Activated CD8-positive, alpha-beta T cell treated with anti-CD3 and anti-CD28 coated beads for 36 hours (primary cell): ENCODE measurements around the gene MAP3K2. TPM values are rescaled to one million over a fixed set of nuclear protein-coding genes. Genes with fewer than 3 reads are reported as not detected.

Experiments used
- ATAC-seq: fragments of 200-7000 bp; cut with Tn5 transposase; one replicate; pipeline ENCODE4 v1.10.0; 2021; ENCODE audit warnings: mild to moderate bottlenecking, moderate library complexity
- CTCF ChIA-PET: fragments of 350-600 bp; sonication (Branson Sonifier 250); formaldehyde crosslinking; loops from one replicate; lab custom pipeline; 2021; ENCODE audit warnings: antibody characterized with exemption; lab: Charles Lee
- POLR2A ChIA-PET: fragments of 350-600 bp; sonication (Branson Sonifier 250); formaldehyde crosslinking; loops from one replicate; lab custom pipeline; 2021; ENCODE audit warnings: antibody characterized with exemption; lab: Charles Lee
- DNase-seq: peaks from one replicate; pipeline ENCODE4 v3.0.0-alpha.2; 2020
- H3K27ac Mint-ChIP-seq: one replicate; pipeline ENCODE4 v1.8.0; 2021; ENCODE audit warnings: mild to moderate bottlenecking, mixed read lengths
- H3K27me3 Mint-ChIP-seq: one replicate; pipeline ENCODE4 v1.8.0; 2021; ENCODE audit warnings: mixed read lengths
- H3K36me3 Mint-ChIP-seq: one replicate; pipeline ENCODE4 v1.8.0; 2021; ENCODE audit warnings: low read depth, mixed read lengths
- H3K4me1 Mint-ChIP-seq: one replicate; pipeline ENCODE4 v1.8.0; 2021; ENCODE audit warnings: low read depth, mixed read lengths
- H3K4me3 Mint-ChIP-seq: one replicate; pipeline ENCODE4 v1.8.0; 2021; ENCODE audit warnings: mild to moderate bottlenecking, moderate library complexity, mixed read lengths
- H3K9me3 Mint-ChIP-seq: one replicate; pipeline ENCODE4 v1.8.0; 2021; ENCODE audit warnings: mixed read lengths
- CTCF ChIP-seq: fragments of 200-600 bp; IDR thresholded peaks from one replicate; pipeline ENCODE4 v1.8.0; 2022; ENCODE audit warnings: antibody characterized with exemption, mild to moderate bottlenecking
- intact Hi-C: fragments of 100-400 bp; cut with micrococcal nuclease; formaldehyde crosslinking; loops from one replicate; pipeline ENCODE4 v1.10.0; 2022
- total RNA-seq, 2 experiments: library from RNA; stranded (reverse); gene quantifications; one replicate each; pipeline ENCODE4 v1.2.3, GENCODE V29; 2021

MAP3K2 gene
- total RNA-seq, 2 experiments from 2014 or later, result 54.7 to 55.5 TPM

GRCh38 chr2:127429844-127430425 is 42.2 kb upstream of the MAP3K2 start:
- H3K36me3 Mint-ChIP-seq, result no peaks in the 10 kb centered on the region
- CTCF ChIA-PET, result interaction anchor here (0.6 to 0.9 kb wide), 2 partner anchors 162 to 362 kb away, joined by 3 read pairs; no protein-coding TSS in a partner anchor
- H3K9me3 Mint-ChIP-seq, result no peaks in the 10 kb centered on the region
- no peaks in the 10 kb centered on the region for H3K4me1 Mint-ChIP-seq
- H3K27me3 Mint-ChIP-seq, result peaks cover 9% of the 10 kb centered on the region
- H3K27ac Mint-ChIP-seq, result no peak overlapping the region
- no peak for DNase-seq
- no peak for TF ChIP-seq CTCF
- no peak overlapping the region for H3K4me3 Mint-ChIP-seq
- intact Hi-C loops, result no loop called here
- ATAC-seq, result no peak
- POLR2A ChIA-PET, result interaction anchor here (1.4 kb wide), 1 partner anchor 13 kb away, joined by 5 read pairs; the partner anchor contains the start of gene PROC

GRCh38 chr2:127429291-127429690 is 41.5 kb upstream of the MAP3K2 start:
- ATAC-seq (no peak), DNase-seq (no peak)
- Mint-ChIP-seq H3K9me3 (no peaks in the 10 kb centered on the region), H3K27me3 (peaks cover 12% of the 10 kb centered on the region), H3K36me3 (no peaks in the 10 kb centered on the region), H3K4me1 (no peaks in the 10 kb centered on the region), H3K4me3 (no peak overlapping the region), H3K27ac (no peak overlapping the region)
- TF ChIP-seq CTCF, result no peak
- POLR2A ChIA-PET, result interaction anchor here (1.4 kb wide), 1 partner anchor 12 kb away, joined by 5 read pairs; the partner anchor contains the start of gene PROC
- intact Hi-C loops, result no loop called here
- CTCF ChIA-PET, result interaction anchor here (0.9 kb wide), 1 partner anchor 162 kb away, joined by 3 read pairs; no protein-coding TSS in a partner anchor

GRCh38 chr2:127428815-127429109 is 41.0 kb upstream of the MAP3K2 start:
- Mint-ChIP-seq H3K27me3 (peaks cover 17% of the 10 kb centered on the region), H3K36me3 (no peaks in the 10 kb centered on the region), H3K9me3 (no peaks in the 10 kb centered on the region), H3K4me1 (peaks cover 3% of the 10 kb centered on the region), H3K27ac (no peak overlapping the region), H3K4me3 (no peak overlapping the region)
- intact Hi-C loops, result no loop called here
- TF ChIP-seq CTCF, result no peak
- CTCF ChIA-PET, result no interaction called here
- no peak for DNase-seq
- no peak for ATAC-seq
- POLR2A ChIA-PET, result interaction anchor here (1.4 kb wide), 1 partner anchor 11 kb away, joined by 5 read pairs; the partner anchor contains the start of gene PROC

- ATAC-seq (no peak), DNase-seq (no peak)
- no peaks in the 10 kb centered on the region for H3K9me3 Mint-ChIP-seq
- no peak overlapping the region for H3K4me3 Mint-ChIP-seq
- CTCF ChIA-PET, result interaction anchor here (1.1 kb wide), 1 partner anchor 51 kb away, joined by 3 read pairs; no protein-coding TSS in a partner anchor
- no peaks in the 10 kb centered on the region for H3K36me3 Mint-ChIP-seq
- H3K27ac Mint-ChIP-seq, result no peak overlapping the region
- H3K4me1 Mint-ChIP-seq, result peaks cover 5% of the 10 kb centered on the region
- POLR2A ChIA-PET, result interaction anchor here (0.7 to 1.4 kb wide), 2 partner anchors 11 to 14 kb away, joined by 3 to 5 read pairs; partner anchors contain the start of gene PROC
- H3K27me3 Mint-ChIP-seq, result peaks cover 20% of the 10 kb centered on the region
- no peak for TF ChIP-seq CTCF
- intact Hi-C loops, result no loop called here
Measured at GRCh38 chr2:127428057-127428814, 40.5 kb upstream of the MAP3K2 start.
